ENCODE measurements around the gene CDKL1. TPM values are rescaled to one million over a fixed set of nuclear protein-coding genes. Genes with fewer than 3 reads are reported as not detected.

CDKL1 gene
- total and polyA plus RNA-seq, 3 donors from 2014 or later: 2.0 to 4.4 (median 3.3) TPM

- Histone ChIP-seq H3K27me3 (no peaks in the 10 kb centered on the region), H3K36me3 (ENCODE audit: low read depth, missing control alignments) (no peaks in the 10 kb centered on the region), H3K9me3 (no peaks in the 10 kb centered on the region), H3K4me1 (no peaks in the 10 kb centered on the region), H3K27ac (no peak overlapping the region), H3K4me3 (no peak overlapping the region)
- 88 to 95% methylated on average over 1 of the region's 1 CpG for WGBS, 2 donors
- no peak for DNase-seq
- intact Hi-C loops (cut with DNase I; ENCODE audit: low total_unique reads): no loop called here
- no peak for TF ChIP-seq CTCF (IDR thresholded peaks at IDR 0.05)
- no peak for TF ChIP-seq POLR2A (IDR thresholded peaks at IDR 0.05)
These were observed 41.0 kb downstream of the CDKL1 start for GRCh38 chr14:50355692-50356091.

GRCh38 chr14:50354527-50354926 lies 42.2 kb downstream of the CDKL1 start:
- TF ChIP-seq CTCF (IDR thresholded peaks at IDR 0.05) (no peak), POLR2A (IDR thresholded peaks at IDR 0.05) (no peak)
- Histone ChIP-seq H3K4me3 (no peak overlapping the region), H3K9me3 (no peaks in the 10 kb centered on the region), H3K36me3 (ENCODE audit: low read depth, missing control alignments) (no peaks in the 10 kb centered on the region), H3K27ac (no peak overlapping the region), H3K27me3 (no peaks in the 10 kb centered on the region), H3K4me1 (no peaks in the 10 kb centered on the region)
- WGBS, 2 donors: 0 to 50% methylated on average over 1 of the region's 1 CpG
- intact Hi-C loops (cut with DNase I; ENCODE audit: low total_unique reads): no loop called here
- no peak for DNase-seq

- intact Hi-C loops (cut with DNase I; ENCODE audit: low total_unique reads): no loop called here
- Histone ChIP-seq H3K4me3 (no peak overlapping the region), H3K27me3 (no peaks in the 10 kb centered on the region), H3K4me1 (no peaks in the 10 kb centered on the region), H3K36me3 (ENCODE audit: low read depth, missing control alignments) (no peaks in the 10 kb centered on the region), H3K9me3 (no peaks in the 10 kb centered on the region), H3K27ac (no peak overlapping the region)
- 86 to 91% methylated on average over 4 of the region's 4 CpGs for WGBS, 2 donors
- DNase-seq: no peak
- TF ChIP-seq POLR2A (IDR thresholded peaks at IDR 0.05) (no peak), CTCF (IDR thresholded peaks at IDR 0.05) (no peak)
These were observed 43.6 kb downstream of the CDKL1 start for GRCh38 chr14:50353126-50353525.

GRCh38 chr14:50352584-50352983 lies 44.1 kb downstream of the CDKL1 start:
- DNase-seq: no peak
- WGBS, 2 donors: 82 to 93% methylated on average over 4 of the region's 4 CpGs
- H3K9me3 ChIP-seq: no peaks in the 10 kb centered on the region
- no peak overlapping the region for H3K4me3 ChIP-seq
- H3K36me3 ChIP-seq (ENCODE audit: low read depth, missing control alignments): no peaks in the 10 kb centered on the region
- H3K4me1 ChIP-seq: no peaks in the 10 kb centered on the region
- no peak overlapping the region for H3K27ac ChIP-seq
- intact Hi-C loops (cut with DNase I; ENCODE audit: low total_unique reads): no loop called here
- TF ChIP-seq CTCF (IDR thresholded peaks at IDR 0.05): no peak
- no peaks in the 10 kb centered on the region for H3K27me3 ChIP-seq

GRCh38 chr14:50350975-50351374 lies 45.7 kb downstream of the CDKL1 start:
- TF ChIP-seq POLR2A (IDR thresholded peaks at IDR 0.05): no peak
- TF ChIP-seq CTCF (IDR thresholded peaks at IDR 0.05): no peak
- H3K27me3 ChIP-seq: no peaks in the 10 kb centered on the region
- no peak for DNase-seq
- H3K4me1 ChIP-seq: no peaks in the 10 kb centered on the region
- no peaks in the 10 kb centered on the region for H3K36me3 ChIP-seq (ENCODE audit: low read depth, missing control alignments)
- WGBS, 2 donors: 82 to 90% methylated on average over 2 of the region's 2 CpGs
- no peak overlapping the region for H3K4me3 ChIP-seq
- no peak overlapping the region for H3K27ac ChIP-seq
- intact Hi-C loops (cut with DNase I; ENCODE audit: low total_unique reads): no loop called here
- no peaks in the 10 kb centered on the region for H3K9me3 ChIP-seq

Measured in testis (tissue), 3 donors.